GM18951 (cell line): Measurements from ENCODE around the gene SZT2.
"Not testable (repeated sequence)": the region's sequence is repeated elsewhere in the genome, so short reads cannot be mapped to it uniquely, and the experiment has no call there.

Experiments
- POLR2A ChIP-seq: IDR thresholded peaks from 4 replicates; pipeline ENCODE4 v1.6.1; 2011; ENCODE audit warnings: mild to moderate bottlenecking; ENCODE audit not compliant: insufficient read length, insufficient read depth; ENCODE audit errors: extremely low read depth
- in situ Hi-C: fragments of 300-500 bp; cut with MboI; formaldehyde crosslinking; loops from one replicate; pipeline ENCODE4 v1.12.0; 2022; ENCODE audit warnings: low sequenced_read_pairs, mixed read lengths, inconsistent platforms; ENCODE audit not compliant: unreplicated experiment

The SZT2 gene

GRCh38 chr1:43382027-43382779 lies 7.5 kb upstream of the SZT2 start:
- no peak for TF ChIP-seq POLR2A
- in situ Hi-C loops: no loop called here

GRCh38 chr1:43383449-43383848 lies 6.2 kb upstream of the SZT2 start:
- TF ChIP-seq POLR2A: no peak
- in situ Hi-C loops: no loop called here

- in situ Hi-C loops: no loop called here
- no peak for TF ChIP-seq POLR2A
Observed at GRCh38 chr1:43386676-43387075, 3.0 kb upstream of the SZT2 start.

GRCh38 chr1:43387976-43388599 lies 1.6 kb upstream of the SZT2 start:
- in situ Hi-C loops: no loop called here

GRCh38 chr1:43388613-43389012 lies 1.1 kb upstream of the SZT2 start:
- in situ Hi-C loops: no loop called here
- TF ChIP-seq POLR2A: no peak

More at GRCh38 chr1:43387976-43388599, 1.6 kb upstream of the SZT2 start:
- TF ChIP-seq POLR2A: no peak

DNA sequence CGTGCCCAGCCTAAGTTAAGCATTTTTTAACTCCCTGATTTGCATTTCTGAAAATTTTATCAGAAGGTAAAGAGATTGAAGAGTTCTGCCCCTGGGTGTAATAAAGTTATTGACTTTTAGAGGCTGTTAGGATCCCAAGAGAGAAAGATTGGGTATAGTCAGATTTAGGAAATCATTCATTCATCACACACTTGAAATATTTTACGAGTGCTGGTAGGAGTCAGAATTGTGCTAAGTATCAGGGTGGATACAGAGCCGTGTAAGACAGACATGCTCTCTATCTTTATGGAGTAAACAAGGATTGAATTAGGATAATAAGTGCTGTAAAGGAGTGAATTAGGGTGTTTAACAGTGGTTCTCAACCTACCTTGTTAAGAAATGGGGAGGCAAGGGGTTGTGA lies 3.0 kb downstream of the SZT2 start:
- in situ Hi-C loops: no loop called here
- TF ChIP-seq POLR2A: no peak

GRCh38 chr1:43395523-43395922 lies 5.8 kb downstream of the SZT2 start:
- no peak for TF ChIP-seq POLR2A
- in situ Hi-C loops: no loop called here

DNA sequence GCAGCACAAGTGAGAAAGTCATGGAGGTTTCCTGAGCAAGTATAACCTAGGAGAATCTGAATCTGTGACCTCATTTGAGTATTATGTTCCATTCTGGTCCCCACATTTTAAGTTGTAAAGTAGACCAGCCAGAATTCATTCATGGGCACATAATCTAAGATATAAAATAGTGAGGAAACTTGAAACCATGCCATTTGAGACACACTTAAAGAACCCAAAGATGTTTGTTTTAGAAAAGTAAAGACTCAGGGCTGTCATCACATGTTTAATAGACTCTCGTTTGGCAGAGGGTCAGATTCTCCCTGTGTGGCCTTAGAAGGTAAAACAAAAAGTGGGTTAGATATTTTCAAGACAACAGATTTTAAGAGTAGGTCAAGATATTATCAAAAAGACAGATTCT lies 6.4 kb downstream of the SZT2 start:
- TF ChIP-seq POLR2A: no peak
- in situ Hi-C loops: no loop called here

DNA sequence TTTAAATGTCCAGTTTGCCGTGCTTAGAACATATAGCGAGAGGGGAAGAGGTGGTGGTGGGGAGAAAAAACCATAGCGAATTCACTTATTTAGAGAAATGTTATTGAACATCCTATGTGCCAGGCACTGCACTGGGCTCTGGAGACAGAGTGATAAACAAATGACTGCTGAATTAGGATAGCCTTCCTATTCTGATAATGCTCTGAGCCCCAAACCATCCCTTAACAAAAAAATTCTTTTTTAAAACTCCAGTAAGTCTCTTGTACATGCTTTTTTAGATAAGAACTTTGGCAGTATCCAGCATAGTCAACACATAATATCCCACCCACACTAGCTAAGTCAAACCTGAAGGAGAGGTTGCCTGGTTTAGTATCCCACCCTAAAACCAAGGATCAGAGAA lies 8.5 kb downstream of the SZT2 start:
- in situ Hi-C loops: no loop called here

DNA sequence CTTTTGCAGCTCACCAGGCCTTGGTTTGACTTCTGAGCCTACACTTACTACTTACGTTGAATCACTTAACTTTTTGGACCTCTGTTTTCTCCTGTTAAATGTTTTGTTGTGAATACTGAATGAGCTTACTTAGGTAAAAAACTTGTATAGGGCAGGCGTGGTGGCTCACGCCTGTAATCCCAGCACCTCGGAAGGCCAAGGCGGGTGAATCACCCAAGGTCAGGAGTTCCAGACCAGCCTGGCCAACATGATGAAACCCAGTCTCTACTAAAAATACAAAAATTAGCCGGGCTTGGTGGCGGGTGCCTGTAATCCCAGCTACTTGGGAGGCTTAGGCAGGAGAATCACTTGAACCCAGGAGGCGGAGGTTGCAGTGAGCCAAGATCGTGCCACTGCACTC lies 10.7 kb downstream of the SZT2 start:
- in situ Hi-C loops: not testable (repeated sequence)

More for the DNA sequence above, 8.5 kb downstream of the SZT2 start:
- TF ChIP-seq POLR2A: no peak

- no peak for TF ChIP-seq POLR2A
- in situ Hi-C loops: no loop called here
Observed at GRCh38 chr1:43402089-43402865, 12.6 kb downstream of the SZT2 start.

- in situ Hi-C loops: no loop called here
- TF ChIP-seq POLR2A: no peak
Observed at GRCh38 chr1:43404353-43404752, 14.7 kb downstream of the SZT2 start.

- no peak for TF ChIP-seq POLR2A
- in situ Hi-C loops: no loop called here
Observed at GRCh38 chr1:43405219-43405875, 15.6 kb downstream of the SZT2 start.
